ENCODE measurements around the gene LRP1B. TPM values are rescaled to one million over a fixed set of nuclear protein-coding genes. Genes with fewer than 3 reads are reported as not detected.

LRP1B gene
- total RNA-seq, 2 donors from 2014 or later, result 0.91 to 1.2 TPM

DNA sequence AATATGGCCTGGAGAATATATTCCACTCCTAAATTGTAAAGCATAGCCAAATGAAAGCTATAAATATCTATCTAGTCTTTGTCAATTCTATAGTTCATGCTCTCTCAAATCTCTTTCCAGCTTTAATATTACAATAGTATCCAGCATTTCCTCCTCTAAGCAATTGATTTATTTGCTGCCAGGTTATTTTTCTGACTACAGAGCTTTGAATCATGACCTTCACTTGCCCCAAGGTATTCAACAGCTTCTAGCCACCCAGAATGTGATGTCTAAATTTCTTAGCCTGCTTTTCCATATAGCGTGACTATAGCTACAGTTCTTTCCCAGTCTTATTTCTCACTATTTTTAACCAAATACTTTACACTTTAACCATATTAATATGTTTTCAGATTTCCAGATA is 1287.6 kb downstream of the LRP1B start:
- WGBS, result 94% methylated on average over 1 of the region's 1 CpG
- TF ChIP-seq POLR2A (IDR thresholded peaks at IDR 0.05) (no peak), POLR2AphosphoS5 (IDR thresholded peaks at IDR 0.05) (no peak), CTCF (IDR thresholded peaks at IDR 0.05) (no peak)
- no peaks in the 10 kb centered on the region for H3K4me1 ChIP-seq (replicated peaks)
- H3K36me3 ChIP-seq, result no peaks in the 10 kb centered on the region
- no peak for DNase-seq (ENCODE audit: low spot score)
- no peak overlapping the region for H3K27ac ChIP-seq
- intact Hi-C loops (cut with DNase I), result no loop called here
- no peak overlapping the region for H3K4me3 ChIP-seq
- H3K27me3 ChIP-seq (replicated peaks; ENCODE audit: insufficient read depth), result no peaks in the 10 kb centered on the region
- no peaks in the 10 kb centered on the region for H3K9me3 ChIP-seq

- 80% methylated on average over 3 of the region's 3 CpGs for WGBS
- Histone ChIP-seq H3K4me3 (no peak overlapping the region), H3K36me3 (no peaks in the 10 kb centered on the region), H3K9me3 (no peaks in the 10 kb centered on the region), H3K27ac (no peak overlapping the region), H3K27me3 (replicated peaks; ENCODE audit: insufficient read depth) (no peaks in the 10 kb centered on the region), H3K4me1 (replicated peaks) (no peaks in the 10 kb centered on the region)
- intact Hi-C loops (cut with DNase I), result no loop called here
- TF ChIP-seq POLR2AphosphoS5 (IDR thresholded peaks at IDR 0.05) (no peak), CTCF (IDR thresholded peaks at IDR 0.05) (no peak), POLR2A (IDR thresholded peaks at IDR 0.05) (no peak)
- DNase-seq (ENCODE audit: low spot score), result no peak
These were observed 1288.7 kb downstream of the LRP1B start for GRCh38 chr2:140842110-140842509.

DNA sequence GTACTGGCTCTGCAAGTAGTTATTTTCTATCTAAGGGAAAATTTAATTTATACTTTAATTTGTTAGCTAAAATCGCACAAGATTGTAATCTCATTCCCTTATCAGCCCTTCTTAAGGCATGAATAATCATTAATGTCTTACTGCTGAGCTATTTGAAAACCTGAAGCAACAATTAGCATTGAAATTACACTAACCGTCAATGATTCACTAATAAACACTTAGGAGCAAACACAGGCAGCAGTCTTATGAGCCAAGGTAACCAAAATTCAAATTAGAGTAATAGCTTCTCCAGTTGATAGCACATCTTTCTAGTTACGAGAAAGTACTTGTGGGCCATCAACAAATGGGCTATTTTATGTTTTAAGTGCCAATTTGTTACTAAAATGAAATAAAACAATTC is 1289.7 kb downstream of the LRP1B start:
- no peak for TF ChIP-seq CTCF (IDR thresholded peaks at IDR 0.05)
- TF ChIP-seq POLR2A (IDR thresholded peaks at IDR 0.05), result no peak
- no peak for TF ChIP-seq POLR2AphosphoS5 (IDR thresholded peaks at IDR 0.05)
- no peak overlapping the region for H3K4me3 ChIP-seq
- no peak for DNase-seq (ENCODE audit: low spot score)
- intact Hi-C loops (cut with DNase I), result no loop called here
- H3K27me3 ChIP-seq (replicated peaks; ENCODE audit: insufficient read depth), result no peaks in the 10 kb centered on the region
- no peaks in the 10 kb centered on the region for H3K36me3 ChIP-seq
- H3K27ac ChIP-seq, result no peak overlapping the region
- H3K4me1 ChIP-seq (replicated peaks), result no peaks in the 10 kb centered on the region
- 49% methylated on average over 3 of the region's 3 CpGs for WGBS
- no peaks in the 10 kb centered on the region for H3K9me3 ChIP-seq

GRCh38 chr2:140836826-140837225 is 1294.0 kb downstream of the LRP1B start:
- DNase-seq (ENCODE audit: low spot score), result no peak
- Histone ChIP-seq H3K4me1 (replicated peaks) (no peaks in the 10 kb centered on the region), H3K27me3 (replicated peaks; ENCODE audit: insufficient read depth) (no peaks in the 10 kb centered on the region), H3K9me3 (no peaks in the 10 kb centered on the region), H3K27ac (no peak overlapping the region), H3K4me3 (no peak overlapping the region), H3K36me3 (no peaks in the 10 kb centered on the region)
- intact Hi-C loops (cut with DNase I), result no loop called here
- TF ChIP-seq POLR2A (IDR thresholded peaks at IDR 0.05) (no peak), CTCF (IDR thresholded peaks at IDR 0.05) (no peak), POLR2AphosphoS5 (IDR thresholded peaks at IDR 0.05) (no peak)
- WGBS, result 72% methylated on average over 2 of the region's 2 CpGs

GRCh38 chr2:140835079-140835478 is 1295.7 kb downstream of the LRP1B start:
- Histone ChIP-seq H3K4me1 (replicated peaks) (no peaks in the 10 kb centered on the region), H3K9me3 (no peaks in the 10 kb centered on the region), H3K27me3 (replicated peaks; ENCODE audit: insufficient read depth) (no peaks in the 10 kb centered on the region), H3K36me3 (no peaks in the 10 kb centered on the region), H3K27ac (no peak overlapping the region), H3K4me3 (no peak overlapping the region)
- TF ChIP-seq POLR2A (IDR thresholded peaks at IDR 0.05) (no peak), CTCF (IDR thresholded peaks at IDR 0.05) (no peak), POLR2AphosphoS5 (IDR thresholded peaks at IDR 0.05) (no peak)
- intact Hi-C loops (cut with DNase I), result no loop called here
- WGBS, result 70% methylated on average over 7 of the region's 7 CpGs
- no peak for DNase-seq (ENCODE audit: low spot score)
